Osteoblast (primary cell): ENCODE results near the gene ZNF534. TPM values are rescaled to one million over a fixed set of nuclear protein-coding genes. Genes with fewer than 3 reads are reported as not detected.
A peak's percentile ranks its signal among the peaks of the same experiment; 100 is the strongest.
"Not testable (repeated sequence)": the region's sequence is repeated elsewhere in the genome, so short reads cannot be mapped to it uniquely, and the experiment has no call there.

Source experiments
- DNase-seq: peaks from one replicate; pipeline ENCODE4 v3.0.0; 2011; ENCODE audit warnings: low spot score, mixed read lengths; ENCODE audit not compliant: insufficient read length; ENCODE audit errors: missing footprints
- H2AFZ ChIP-seq: 2 replicates; pipeline ENCODE4 v1.6.0; 2011; ENCODE audit warnings: mild to moderate bottlenecking, low read length
- H3K27ac ChIP-seq: 2 replicates; pipeline ENCODE4 v1.5.1; 2011; ENCODE audit warnings: mild to moderate bottlenecking, low read depth, low read length, moderate library complexity
- H3K27me3 ChIP-seq: 2 replicates; pipeline ENCODE4 v1.6.0; 2012; ENCODE audit warnings: mild to moderate bottlenecking, control low read depth, inconsistent platforms, low read length, moderate library complexity; ENCODE audit not compliant: insufficient read depth
- H3K36me3 ChIP-seq: 2 replicates; pipeline ENCODE4 v1.5.1; 2011; ENCODE audit warnings: mild to moderate bottlenecking, low read length, control low read depth, moderate library complexity; ENCODE audit not compliant: insufficient read depth
- H3K4me1 ChIP-seq: 2 replicates; pipeline ENCODE4 v1.5.1; 2011; ENCODE audit warnings: mild to moderate bottlenecking, low read length, control low read depth, moderate library complexity; ENCODE audit not compliant: insufficient read depth
- H3K4me2 ChIP-seq: 2 replicates; pipeline ENCODE4 v1.6.0; 2011; ENCODE audit warnings: mild to moderate bottlenecking, low read length; ENCODE audit not compliant: insufficient read depth
- H3K4me3 ChIP-seq: fragments of 200-600 bp; sonication (generic); 3 replicates; pipeline ENCODE4 v1.5.1; 2012; ENCODE audit warnings: mild to moderate bottlenecking, low read length, inconsistent platforms; ENCODE audit not compliant: insufficient read depth
- H3K79me2 ChIP-seq: 2 replicates; pipeline ENCODE4 v1.6.0; 2012; ENCODE audit warnings: mild to moderate bottlenecking, low read length, control low read depth, inconsistent platforms; ENCODE audit not compliant: insufficient read depth
- H3K9me3 ChIP-seq: 2 replicates; pipeline ENCODE4 v1.5.1; 2011; ENCODE audit warnings: low read depth, low read length, control low read depth
- H4K20me1 ChIP-seq: 2 replicates; pipeline ENCODE4 v1.6.0; 2012; ENCODE audit warnings: mild to moderate bottlenecking, low read length, control low read depth; ENCODE audit not compliant: insufficient read depth
- total RNA-seq: library from RNA; depleted of rRNA; stranded (reverse); fragments of >200 nt; gene quantifications from 2 replicates; pipeline ENCODE4 v1.2.3, GENCODE V29; 2012
- TF ChIP-seq, protein P1 (sequence below): IDR thresholded peaks from 2 replicates; pipeline ENCODE4 v1.5.1; 2011; ENCODE audit warnings: mild to moderate bottlenecking, low read depth, low read length, moderate library complexity; ENCODE audit errors: extremely low read depth

ZNF534 gene
- total RNA-seq, 1 donor, result not detected

- TF ChIP-seq, protein P1, sequence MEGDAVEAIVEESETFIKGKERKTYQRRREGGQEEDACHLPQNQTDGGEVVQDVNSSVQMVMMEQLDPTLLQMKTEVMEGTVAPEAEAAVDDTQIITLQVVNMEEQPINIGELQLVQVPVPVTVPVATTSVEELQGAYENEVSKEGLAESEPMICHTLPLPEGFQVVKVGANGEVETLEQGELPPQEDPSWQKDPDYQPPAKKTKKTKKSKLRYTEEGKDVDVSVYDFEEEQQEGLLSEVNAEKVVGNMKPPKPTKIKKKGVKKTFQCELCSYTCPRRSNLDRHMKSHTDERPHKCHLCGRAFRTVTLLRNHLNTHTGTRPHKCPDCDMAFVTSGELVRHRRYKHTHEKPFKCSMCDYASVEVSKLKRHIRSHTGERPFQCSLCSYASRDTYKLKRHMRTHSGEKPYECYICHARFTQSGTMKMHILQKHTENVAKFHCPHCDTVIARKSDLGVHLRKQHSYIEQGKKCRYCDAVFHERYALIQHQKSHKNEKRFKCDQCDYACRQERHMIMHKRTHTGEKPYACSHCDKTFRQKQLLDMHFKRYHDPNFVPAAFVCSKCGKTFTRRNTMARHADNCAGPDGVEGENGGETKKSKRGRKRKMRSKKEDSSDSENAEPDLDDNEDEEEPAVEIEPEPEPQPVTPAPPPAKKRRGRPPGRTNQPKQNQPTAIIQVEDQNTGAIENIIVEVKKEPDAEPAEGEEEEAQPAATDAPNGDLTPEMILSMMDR, result no peak
- H3K4me1 ChIP-seq, result no peaks in the 10 kb centered on the region
- H3K79me2 ChIP-seq, result no peaks in the 10 kb centered on the region
- no peak overlapping the region for H3K27ac ChIP-seq
- H4K20me1 ChIP-seq, result no peaks in the 10 kb centered on the region
- H3K4me3 ChIP-seq, result peak overlapping the region; percentile 43
- no peaks in the 10 kb centered on the region for H3K9me3 ChIP-seq
- H3K36me3 ChIP-seq, result no peaks in the 10 kb centered on the region
- H2AFZ ChIP-seq, result no peak overlapping the region
- no peak for DNase-seq
- H3K27me3 ChIP-seq, result no peaks in the 10 kb centered on the region
- peak overlapping the region; percentile 56 for H3K4me2 ChIP-seq
Measured at GRCh38 chr19:52492201-52492993, 63.4 kb downstream of the ZNF534 start.

DNA sequence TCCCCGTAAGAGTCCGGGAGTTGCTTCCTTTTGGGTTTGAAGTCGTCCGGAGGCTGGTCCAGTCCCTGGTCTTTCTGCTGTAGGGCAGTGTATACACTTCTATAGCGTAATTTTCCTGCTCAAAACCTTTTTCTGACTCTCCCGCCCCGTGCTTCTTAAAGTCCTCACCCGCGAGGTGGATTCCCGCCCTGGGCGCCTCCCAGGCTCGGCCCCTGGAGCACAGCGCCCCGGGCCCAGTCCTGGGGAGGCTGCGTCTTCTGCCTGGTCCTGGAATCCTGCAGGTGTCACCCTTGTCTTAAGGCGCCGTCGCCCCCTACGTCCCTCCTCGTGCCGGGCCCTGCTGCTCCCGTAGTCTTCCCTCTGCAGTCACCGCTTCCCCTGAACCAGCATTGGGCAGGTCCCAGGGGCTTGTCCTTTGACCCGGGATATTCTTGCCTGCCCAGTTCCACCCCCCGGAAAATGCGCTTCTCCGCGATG lies 64.1 kb downstream of the ZNF534 start:
- Histone ChIP-seq H3K4me1 (no peaks in the 10 kb centered on the region), H3K27ac (no peak overlapping the region), H3K27me3 (no peaks in the 10 kb centered on the region), H3K4me3 (peak overlapping the region; percentile 43), H3K79me2 (no peaks in the 10 kb centered on the region), H3K36me3 (no peaks in the 10 kb centered on the region), H3K4me2 (peak overlapping the region; percentile 56), H4K20me1 (no peaks in the 10 kb centered on the region), H2AFZ (no peak overlapping the region), H3K9me3 (no peaks in the 10 kb centered on the region)
- TF ChIP-seq, protein P1, result no peak
- DNase-seq, result peak; percentile 76

- Histone ChIP-seq H3K4me3 (no peak overlapping the region), H3K4me2 (no peak overlapping the region), H2AFZ (no peak overlapping the region), H4K20me1 (no peaks in the 10 kb centered on the region), H3K27ac (no peak overlapping the region), H3K36me3 (no peaks in the 10 kb centered on the region), H3K79me2 (no peaks in the 10 kb centered on the region), H3K4me1 (no peaks in the 10 kb centered on the region), H3K27me3 (no peaks in the 10 kb centered on the region), H3K9me3 (no peaks in the 10 kb centered on the region)
- DNase-seq, result peak; percentile 17
- TF ChIP-seq, protein P1, result no peak
Measured at GRCh38 chr19:52494518-52494917, 65.6 kb downstream of the ZNF534 start.

- TF ChIP-seq, protein P1, result no peak
- Histone ChIP-seq H2AFZ (no peak overlapping the region), H3K79me2 (no peaks in the 10 kb centered on the region), H3K9me3 (no peaks in the 10 kb centered on the region), H4K20me1 (no peaks in the 10 kb centered on the region), H3K4me1 (no peaks in the 10 kb centered on the region), H3K4me2 (no peak overlapping the region), H3K27ac (no peak overlapping the region), H3K4me3 (no peak overlapping the region), H3K36me3 (no peaks in the 10 kb centered on the region), H3K27me3 (no peaks in the 10 kb centered on the region)
- DNase-seq, result no peak
Measured at GRCh38 chr19:52498571-52498970, 69.6 kb downstream of the ZNF534 start.

- not testable (repeated sequence) for H2AFZ ChIP-seq, H4K20me1 ChIP-seq, H3K27ac ChIP-seq, H3K9me3 ChIP-seq, H3K4me2 ChIP-seq, H3K27me3 ChIP-seq, DNase-seq, H3K4me3 ChIP-seq, H3K79me2 ChIP-seq, H3K36me3 ChIP-seq, H3K4me1 ChIP-seq
Measured at GRCh38 chr19:52500474-52500873, 71.5 kb downstream of the ZNF534 start.

- not testable (repeated sequence) for H3K27ac ChIP-seq, H3K4me1 ChIP-seq, H2AFZ ChIP-seq, H3K4me3 ChIP-seq, H3K36me3 ChIP-seq, H3K79me2 ChIP-seq, H3K4me2 ChIP-seq, H3K9me3 ChIP-seq, H4K20me1 ChIP-seq, H3K27me3 ChIP-seq, DNase-seq
Measured at GRCh38 chr19:52500991-52501390, 72.0 kb downstream of the ZNF534 start.
